ENCODE data around the gene GSG1L.

The GSG1L gene

GRCh38 chr16:28013392-28013791 lies 50.1 kb downstream of the GSG1L start:
- H3K4me3 ChIP-seq (ENCODE audit: control insufficient read depth, low read depth, low read length), result no peak overlapping the region
- no peak for DNase-seq (ENCODE audit: low read depth)
- TF ChIP-seq CTCF (IDR thresholded peaks at IDR 0.05; ENCODE audit: control insufficient read depth, insufficient read depth, low read depth, low read length, missing control alignments), result no peak

- no peak overlapping the region for H3K4me3 ChIP-seq (ENCODE audit: control insufficient read depth, low read depth, low read length)
- TF ChIP-seq CTCF (IDR thresholded peaks at IDR 0.05; ENCODE audit: control insufficient read depth, insufficient read depth, low read depth, low read length, missing control alignments), result no peak
- DNase-seq (ENCODE audit: low read depth), result no peak
Measured at GRCh38 chr16:28011971-28012445, 51.5 kb downstream of the GSG1L start.

GRCh38 chr16:28011223-28011622 lies 52.3 kb downstream of the GSG1L start:
- TF ChIP-seq CTCF (IDR thresholded peaks at IDR 0.05; ENCODE audit: control insufficient read depth, insufficient read depth, low read depth, low read length, missing control alignments), result no peak
- no peak overlapping the region for H3K4me3 ChIP-seq (ENCODE audit: control insufficient read depth, low read depth, low read length)
- DNase-seq (ENCODE audit: low read depth), result no peak

- DNase-seq (ENCODE audit: low read depth), result no peak
- TF ChIP-seq CTCF (IDR thresholded peaks at IDR 0.05; ENCODE audit: control insufficient read depth, insufficient read depth, low read depth, low read length, missing control alignments), result no peak
- no peak overlapping the region for H3K4me3 ChIP-seq (ENCODE audit: control insufficient read depth, low read depth, low read length)
Measured at GRCh38 chr16:28010671-28011070, 52.8 kb downstream of the GSG1L start.

- DNase-seq (ENCODE audit: low read depth), result no peak
- TF ChIP-seq CTCF (IDR thresholded peaks at IDR 0.05; ENCODE audit: control insufficient read depth, insufficient read depth, low read depth, low read length, missing control alignments), result no peak
- H3K4me3 ChIP-seq (ENCODE audit: control insufficient read depth, low read depth, low read length), result no peak overlapping the region
Measured at GRCh38 chr16:28009586-28010373, 53.7 kb downstream of the GSG1L start.

- no peak for DNase-seq (ENCODE audit: low read depth)
- no peak for TF ChIP-seq CTCF (IDR thresholded peaks at IDR 0.05; ENCODE audit: control insufficient read depth, insufficient read depth, low read depth, low read length, missing control alignments)
- no peak overlapping the region for H3K4me3 ChIP-seq (ENCODE audit: control insufficient read depth, low read depth, low read length)
Measured at GRCh38 chr16:28003923-28004322, 59.6 kb downstream of the GSG1L start.
